ENCODE data around the gene BEST4.
A peak's percentile ranks its signal among the peaks of the same experiment; 100 is the strongest.

The BEST4 gene

GRCh38 chr1:44822131-44822701 is 34.2 kb upstream of the BEST4 start:
- TF ChIP-seq CTCF (conservative IDR thresholded peaks at IDR 0.05): no peak
- no peak for TF ChIP-seq ZFX (IDR thresholded peaks at IDR 0.05)
- no peak overlapping the region for H3K27ac ChIP-seq

- H3K27ac ChIP-seq: no peak overlapping the region
- TF ChIP-seq CTCF (conservative IDR thresholded peaks at IDR 0.05) (no peak), ZFX (IDR thresholded peaks at IDR 0.05) (no peak)
Observed at GRCh38 chr1:44821240-44821715, 33.3 kb upstream of the BEST4 start.

- H3K27ac ChIP-seq: peak overlapping the region; percentile 94
- TF ChIP-seq CTCF (conservative IDR thresholded peaks at IDR 0.05) (no peak), ZFX (IDR thresholded peaks at IDR 0.05) (no peak)
Observed at GRCh38 chr1:44820328-44821239, 32.6 kb upstream of the BEST4 start.

GRCh38 chr1:44819608-44820327 is 31.8 kb upstream of the BEST4 start:
- peak overlapping the region; percentile 94 for H3K27ac ChIP-seq
- TF ChIP-seq CTCF (conservative IDR thresholded peaks at IDR 0.05): no peak
- no peak for TF ChIP-seq ZFX (IDR thresholded peaks at IDR 0.05)

GRCh38 chr1:44819196-44819607 is 31.2 kb upstream of the BEST4 start:
- no peak for TF ChIP-seq CTCF (conservative IDR thresholded peaks at IDR 0.05)
- TF ChIP-seq ZFX (IDR thresholded peaks at IDR 0.05): no peak
- peak overlapping the region; percentile 94 for H3K27ac ChIP-seq

- no peak overlapping the region for H3K27ac ChIP-seq
- TF ChIP-seq ZFX (IDR thresholded peaks at IDR 0.05): no peak
- TF ChIP-seq CTCF (conservative IDR thresholded peaks at IDR 0.05): no peak
Observed at GRCh38 chr1:44817771-44818495, 30.0 kb upstream of the BEST4 start.

Measured in C4-2B (cell line).